BLaER1 treated with 17β-estradiol and CSF1 and Interleukin-3, amounts not matched to agents 10 nM and 100 nM (cell line): ENCODE data around the gene PLEKHA7.
A peak's percentile ranks its signal among the peaks of the same experiment; 100 is the strongest.

Experiments used
- H3K27ac ChIP-seq, 11 experiments: shearing (Covaris generic); formaldehyde crosslinking; 2 replicates each; pipeline ENCODE4 v1.8.1; 2022
- H3K27me3 ChIP-seq, 11 experiments: shearing (Covaris generic); formaldehyde crosslinking; 2 replicates each; pipeline ENCODE4 v1.8.1; 2022
- H3K36me3 ChIP-seq, 11 experiments: shearing (Covaris generic); formaldehyde crosslinking; 2 replicates each; pipeline ENCODE4 v1.8.1; 2022
- H3K4me1 ChIP-seq, 10 experiments: shearing (Covaris generic); formaldehyde crosslinking; 2 replicates each; pipeline ENCODE4 v1.8.1; 2022
- H3K4me2 ChIP-seq, 11 experiments: shearing (Covaris generic); formaldehyde crosslinking; 2 replicates each; pipeline ENCODE4 v1.8.1; 2022
- H3K4me3 ChIP-seq, 10 experiments: shearing (Covaris generic); formaldehyde crosslinking; 2 replicates each; pipeline ENCODE4 v1.8.1; 2022
- H3K9ac ChIP-seq, 11 experiments: shearing (Covaris generic); formaldehyde crosslinking; 2 replicates each; pipeline ENCODE4 v1.8.1; 2022
- H3K9me3 ChIP-seq, 11 experiments: shearing (Covaris generic); formaldehyde crosslinking; replicated peaks in 1 of 11; 2 replicates each; pipeline ENCODE4 v1.8.1; 2022
- H4K20me1 ChIP-seq, 11 experiments: shearing (Covaris generic); formaldehyde crosslinking; 2 replicates each; pipeline ENCODE4 v1.8.1; 2022
- Cebpa-rat ChIP-seq, 11 experiments: shearing (Covaris generic); IDR thresholded peaks; 2 replicates each; pipeline ENCODE4 v1.8.1; 2022

The PLEKHA7 gene

DNA sequence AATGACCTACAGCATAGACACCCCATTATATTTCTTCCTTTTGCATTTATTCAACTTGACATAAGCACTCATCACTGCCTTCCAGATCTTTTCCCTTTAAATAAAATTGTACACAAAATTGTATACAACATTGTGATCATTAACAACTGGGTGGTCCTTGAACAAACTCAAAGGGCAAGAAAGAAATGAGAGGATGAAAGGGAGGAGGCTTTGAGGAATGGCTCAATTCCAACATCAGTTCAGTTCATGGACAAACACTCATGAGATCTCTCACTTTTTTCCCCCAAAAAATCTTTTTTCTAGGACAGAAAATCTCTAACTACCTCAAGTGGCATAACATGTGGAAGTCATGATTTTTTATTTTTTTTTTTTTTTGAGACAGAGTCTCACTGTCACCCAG lies 113.7 kb downstream of the PLEKHA7 start:
- Histone ChIP-seq H3K4me2 (no peak overlapping the region), H3K4me3 (no peak overlapping the region), H4K20me1 (no peaks in the 10 kb centered on the region), H3K36me3 (no peaks in the 10 kb centered on the region), H3K27ac (no peak overlapping the region), H3K9me3 (peaks cover 0 to 5% (median under 1%) of the 10 kb centered on the region in 11 experiments; a peak in 6 of 22 replicates), H3K27me3 (no peaks in the 10 kb centered on the region), H3K9ac (no peak overlapping the region), H3K4me1 (peaks cover 49 to 75% (median 62%) of the 10 kb centered on the region in 10 experiments)
- TF ChIP-seq Cebpa-rat (IDR thresholded peaks at IDR 0.05): no peak

DNA sequence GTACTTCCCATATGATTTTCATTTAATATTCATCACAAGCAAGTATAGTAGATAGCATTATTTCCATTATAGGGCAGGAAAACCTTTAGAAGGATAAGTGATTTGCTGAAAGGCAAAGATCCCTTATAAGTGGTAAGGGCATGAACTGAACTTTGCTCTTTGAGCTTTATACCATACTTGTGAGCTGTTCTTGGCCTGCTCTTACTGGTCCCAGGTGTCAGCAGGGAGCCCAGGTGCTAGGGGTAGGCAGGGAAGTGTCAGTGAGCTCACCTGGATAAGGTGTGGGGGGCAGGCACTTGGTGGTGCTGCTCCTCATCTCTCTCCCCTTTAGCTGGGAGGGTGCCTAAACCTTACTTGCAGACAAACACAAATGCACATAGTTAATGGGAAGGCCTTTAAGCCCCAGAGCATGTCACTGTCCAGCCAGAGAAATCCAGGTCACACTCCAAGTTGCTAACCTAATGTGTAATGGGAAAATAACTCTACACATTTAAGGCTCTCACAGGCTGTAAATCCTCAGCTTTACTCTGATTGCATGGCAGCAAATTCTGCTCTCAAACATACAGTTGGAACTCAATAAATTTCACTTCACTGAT lies 114.4 kb downstream of the PLEKHA7 start:
- H3K9me3 ChIP-seq: 0 out of 22 replicates have a peak, but pooled peaks cover 0 to 4% (median 0%) of the 10 kb centered on the region in 11 experiments
- H4K20me1 ChIP-seq: no peaks in the 10 kb centered on the region
- peaks cover 49 to 75% (median 64%) of the 10 kb centered on the region in 10 experiments for H3K4me1 ChIP-seq
- no peak for TF ChIP-seq Cebpa-rat (IDR thresholded peaks at IDR 0.05)
- no peak overlapping the region for H3K9ac ChIP-seq
- H3K36me3 ChIP-seq: no peaks in the 10 kb centered on the region
- H3K4me2 ChIP-seq: no peak overlapping the region
- H3K27me3 ChIP-seq: no peaks in the 10 kb centered on the region
- H3K27ac ChIP-seq: no peak overlapping the region
- H3K4me3 ChIP-seq: no peak overlapping the region

- Histone ChIP-seq H3K9me3 (0 out of 22 replicates have a peak, but pooled peaks cover 0 to 4% (median 0%) of the 10 kb centered on the region in 11 experiments), H3K9ac (peak overlapping the region in 6 of 11 experiments; percentile 4 to 46 (median 31); a peak in 6 of 22 replicates), H3K27ac (peak overlapping the region in 8 of 11 experiments; percentile 19 to 69 (median 56); a peak in 13 of 22 replicates), H3K4me3 (no peak overlapping the region), H3K4me1 (peaks cover 41 to 66% (median 56%) of the 10 kb centered on the region in 10 experiments), H3K4me2 (peak overlapping the region in 10 of 11 experiments; percentile 62 to 89 (median 80); a peak in 21 of 22 replicates), H3K36me3 (no peaks in the 10 kb centered on the region), H3K27me3 (no peaks in the 10 kb centered on the region), H4K20me1 (no peaks in the 10 kb centered on the region)
- no peak for TF ChIP-seq Cebpa-rat (IDR thresholded peaks at IDR 0.05)
Observed at GRCh38 chr11:16898274-16898985, 115.8 kb downstream of the PLEKHA7 start.

DNA sequence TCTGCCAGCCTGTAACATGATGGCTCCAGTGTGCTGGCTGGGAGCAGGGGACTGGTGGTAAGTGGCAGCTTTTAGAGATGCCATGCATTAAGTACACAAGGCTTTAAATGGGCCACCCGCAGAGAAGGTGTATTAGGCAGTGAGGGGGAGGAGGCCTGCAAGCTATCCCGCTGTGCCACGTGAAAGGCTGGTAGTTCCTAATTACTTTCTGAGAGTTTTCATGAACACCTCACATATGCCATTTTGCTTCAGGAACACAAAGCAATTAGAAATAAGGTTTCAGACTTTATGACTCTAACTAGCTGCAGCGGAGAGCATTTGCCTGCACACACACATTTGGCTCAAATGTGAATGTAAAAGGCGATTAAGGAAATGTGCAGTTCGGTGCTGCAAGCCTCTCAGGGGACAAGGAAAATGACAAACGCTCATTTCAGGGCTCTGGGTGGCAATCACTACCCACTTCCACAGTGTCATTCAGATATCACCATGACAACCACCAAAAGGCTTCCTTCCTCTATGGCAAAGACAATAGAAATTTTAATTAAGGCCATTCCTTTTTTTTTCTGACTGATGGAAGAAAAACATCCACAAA lies 116.6 kb downstream of the PLEKHA7 start:
- peak overlapping the region in 5 of 10 experiments; percentile 4 to 26 (median 24); a peak in 5 of 20 replicates for H3K4me3 ChIP-seq
- TF ChIP-seq Cebpa-rat (IDR thresholded peaks at IDR 0.05): peak in 2 of 11 experiments; percentile 23 to 57; a peak in 2 of 22 replicates
- peak overlapping the region in 8 of 11 experiments; percentile 4 to 46 (median 30); a peak in 8 of 22 replicates for H3K9ac ChIP-seq

DNA sequence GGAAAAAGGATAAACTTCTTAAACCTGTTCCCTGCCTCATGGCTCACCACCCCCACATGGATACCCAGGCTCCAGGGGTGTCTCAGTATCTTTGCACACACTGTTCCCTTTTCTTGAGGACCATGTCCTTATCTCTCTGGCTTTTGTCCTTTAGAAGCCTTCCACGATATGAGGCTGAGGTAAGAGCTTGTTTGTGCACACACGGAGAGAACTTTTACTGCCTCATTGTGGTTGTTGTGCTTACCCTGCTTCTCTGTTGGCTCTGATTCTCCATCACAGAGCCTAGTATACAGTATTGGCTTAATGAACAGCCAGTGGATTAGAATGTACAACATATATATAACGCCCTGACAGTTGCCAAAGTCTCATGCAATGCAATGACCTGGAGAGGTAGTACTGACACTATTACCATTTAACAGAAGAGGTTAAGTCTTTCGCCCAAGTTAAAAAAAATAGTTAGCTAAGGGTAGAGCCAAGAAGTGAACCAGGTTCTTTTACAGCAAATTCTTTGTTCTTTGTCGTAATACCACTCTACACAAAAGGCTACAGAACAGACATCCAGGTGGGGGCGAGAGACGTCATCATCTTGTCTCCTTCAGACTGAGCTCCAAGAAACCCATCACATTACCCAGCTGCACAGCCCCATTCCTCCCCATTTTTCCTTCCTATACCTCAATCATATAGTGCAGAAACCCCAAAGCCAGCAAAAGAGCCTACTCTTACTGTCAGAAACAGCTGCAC lies 117.3 kb downstream of the PLEKHA7 start:
- H4K20me1 ChIP-seq: no peaks in the 10 kb centered on the region
- peak overlapping the region in 5 of 11 experiments; percentile 19 to 65 (median 52); a peak in 6 of 22 replicates for H3K27ac ChIP-seq
- 0 out of 22 replicates have a peak, but pooled peaks cover 0 to 4% (median 0%) of the 10 kb centered on the region in 11 experiments for H3K9me3 ChIP-seq
- H3K36me3 ChIP-seq: no peaks in the 10 kb centered on the region
- peak overlapping the region in 2 of 11 experiments; percentile 4 to 7; a peak in 2 of 22 replicates for H3K9ac ChIP-seq
- no peaks in the 10 kb centered on the region for H3K27me3 ChIP-seq
- TF ChIP-seq Cebpa-rat (IDR thresholded peaks at IDR 0.05): no peak
- H3K4me2 ChIP-seq: peak overlapping the region; percentile 62 to 89 (median 78)
- H3K4me1 ChIP-seq: peaks cover 25 to 51% (median 41%) of the 10 kb centered on the region in 10 experiments
- H3K4me3 ChIP-seq: peak overlapping the region in 2 of 10 experiments; percentile 24 to 26; a peak in 1 of 20 replicates

More for the DNA sequence above, 116.6 kb downstream of the PLEKHA7 start:
- peaks cover 32 to 57% (median 48%) of the 10 kb centered on the region in 10 experiments for H3K4me1 ChIP-seq
- no peaks in the 10 kb centered on the region for H3K27me3 ChIP-seq
- 0 out of 22 replicates have a peak, but pooled peaks cover 0 to 4% (median 0%) of the 10 kb centered on the region in 11 experiments for H3K9me3 ChIP-seq
- H3K27ac ChIP-seq: peak overlapping the region in 9 of 11 experiments; percentile 19 to 69 (median 52); a peak in 13 of 22 replicates
- peak overlapping the region; percentile 62 to 89 (median 78) for H3K4me2 ChIP-seq
- no peaks in the 10 kb centered on the region for H3K36me3 ChIP-seq
- H4K20me1 ChIP-seq: no peaks in the 10 kb centered on the region

DNA sequence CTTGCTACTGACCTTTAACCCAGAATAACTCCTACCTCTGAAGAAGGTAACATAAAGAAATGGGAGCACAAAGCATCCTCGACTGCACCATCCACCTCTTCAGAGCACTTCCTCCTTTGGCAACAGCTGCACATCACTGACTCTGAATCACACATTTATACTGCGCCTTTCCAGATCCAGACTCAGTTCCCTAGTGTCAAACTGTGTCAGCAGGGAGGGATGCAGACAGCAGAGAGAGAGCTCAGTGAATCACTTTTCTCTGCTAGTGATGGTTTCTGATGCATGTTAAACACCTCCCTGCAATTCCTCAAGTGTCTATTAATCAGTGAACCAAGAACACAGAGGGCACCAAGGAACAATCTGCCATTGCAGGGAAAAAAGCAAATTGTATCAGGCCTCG lies 118.9 kb downstream of the PLEKHA7 start:
- no peaks in the 10 kb centered on the region; a peak in 1 of 22 replicates for H3K36me3 ChIP-seq
- H3K4me2 ChIP-seq: peak overlapping the region in 7 of 11 experiments; percentile 2 to 20 (median 7); a peak in 6 of 22 replicates
- no peak overlapping the region for H3K4me3 ChIP-seq
- H3K27me3 ChIP-seq: no peaks in the 10 kb centered on the region
- peaks cover 8 to 13% (median 10%) of the 10 kb centered on the region in 11 experiments; a peak in 21 of 22 replicates for H3K9me3 ChIP-seq
- H3K9ac ChIP-seq: no peak overlapping the region
- peaks cover 19 to 44% (median 34%) of the 10 kb centered on the region in 10 experiments for H3K4me1 ChIP-seq
- no peaks in the 10 kb centered on the region for H4K20me1 ChIP-seq
- no peak for TF ChIP-seq Cebpa-rat (IDR thresholded peaks at IDR 0.05)
- H3K27ac ChIP-seq: no peak overlapping the region

DNA sequence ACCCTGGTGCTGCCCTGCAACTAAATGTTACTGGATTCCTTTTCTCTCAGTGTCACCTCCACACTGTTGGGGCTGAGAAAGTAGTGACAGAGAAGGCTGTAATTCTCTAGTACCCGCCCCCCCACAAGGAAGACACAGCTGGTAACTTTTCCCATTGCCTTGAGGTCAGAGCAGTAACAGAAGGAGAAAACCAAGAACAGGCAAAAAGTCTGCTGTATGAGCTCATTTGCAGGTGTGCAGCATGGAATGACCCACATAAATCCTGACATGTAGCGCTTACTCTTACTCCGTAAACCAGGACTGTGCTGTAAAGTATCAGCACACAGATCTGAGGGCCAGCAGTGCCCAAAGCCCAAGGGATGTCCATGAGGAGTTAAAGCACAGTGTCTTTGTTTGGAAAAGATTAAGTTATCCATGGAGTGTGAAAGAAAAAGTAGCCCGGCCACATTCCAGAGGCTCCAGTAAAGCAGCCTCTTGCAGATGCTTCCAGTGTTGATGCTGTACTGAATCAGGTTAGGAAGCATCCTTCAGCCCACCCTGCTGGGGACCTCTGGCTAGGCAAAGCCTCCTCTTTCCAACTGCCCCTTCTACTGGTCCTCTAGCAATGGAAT lies 120.7 kb downstream of the PLEKHA7 start:
- no peak overlapping the region for H3K27ac ChIP-seq
- no peak for TF ChIP-seq Cebpa-rat (IDR thresholded peaks at IDR 0.05)

GRCh38 chr11:16891964-16892363 lies 122.2 kb downstream of the PLEKHA7 start:
- Histone ChIP-seq H3K4me1 (peaks cover 3 to 21% (median 15%) of the 10 kb centered on the region in 10 experiments; a peak in 19 of 20 replicates), H3K27ac (no peak overlapping the region), H3K27me3 (no peaks in the 10 kb centered on the region), H3K9ac (no peak overlapping the region), H3K36me3 (no peaks in the 10 kb centered on the region; a peak in 1 of 22 replicates), H3K9me3 (peaks cover 21 to 40% (median 32%) of the 10 kb centered on the region in 11 experiments), H3K4me2 (no peak overlapping the region), H4K20me1 (no peaks in the 10 kb centered on the region), H3K4me3 (no peak overlapping the region)
- no peak for TF ChIP-seq Cebpa-rat (IDR thresholded peaks at IDR 0.05)

More for the DNA sequence above, 120.7 kb downstream of the PLEKHA7 start:
- Histone ChIP-seq H3K36me3 (no peaks in the 10 kb centered on the region; a peak in 1 of 22 replicates), H3K4me1 (peaks cover 19 to 37% (median 31%) of the 10 kb centered on the region in 10 experiments), H3K9ac (no peak overlapping the region), H3K4me3 (no peak overlapping the region), H4K20me1 (no peaks in the 10 kb centered on the region), H3K4me2 (no peak overlapping the region), H3K27me3 (no peaks in the 10 kb centered on the region), H3K9me3 (peaks cover 20 to 27% (median 24%) of the 10 kb centered on the region in 11 experiments)
